ENCODE results near the gene TMEM240. TPM values are rescaled to one million over a fixed set of nuclear protein-coding genes. Genes with fewer than 3 reads are reported as not detected.

TMEM240 gene
- total and polyA plus RNA-seq, 9 of the 15 experiments (the other 6 are each of a cell fraction or from before 2014, with no cell fraction given), result 0.24 to 2.0 (median 0.69) TPM; not detected in 5

DNA sequence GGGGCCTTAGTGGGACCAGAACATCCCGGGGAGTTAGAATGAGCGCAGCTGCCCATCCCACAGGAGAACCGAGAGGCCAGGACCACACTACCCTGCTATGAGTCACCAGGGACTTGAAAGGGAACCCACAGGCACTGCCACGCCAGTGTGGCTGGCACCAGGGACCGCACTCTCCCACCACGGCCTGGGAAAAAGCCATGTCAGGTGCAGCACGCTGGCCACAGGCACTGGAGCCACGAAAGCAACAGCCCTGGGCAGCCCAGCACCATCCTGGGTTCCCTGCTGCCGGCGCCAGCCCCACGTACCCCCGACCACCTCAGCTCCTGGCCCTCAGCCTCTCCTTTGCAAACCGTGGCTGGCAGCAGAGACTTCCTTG lies 14.1 kb upstream of the TMEM240 start:
- FAIRE-seq, result no peak
- ChIA-PET POLR2A (interaction anchor here (0.6 to 5.0 kb wide), 6 partner anchors 9 to 59 kb away, joined by 3 to 36 read pairs (median 6); no protein-coding TSS in a partner anchor), CTCF (ENCODE audit: low intra/inter-chr PET ratio) (no interaction called here)
- H2AFZ ChIP-seq (ENCODE audit: low read depth, low read length), result no peak overlapping the region
- TF ChIP-seq SUPT5H (IDR thresholded peaks at IDR 0.05), result peak; percentile 43; the same call in 1 of the 2 replicates
- TF ChIP-seq NFE2L1 (tag; IDR thresholded peaks at IDR 0.05; ENCODE audit: borderline replicate concordance, low read depth), result no peak
- TF ChIP-seq POLR2G (IDR thresholded peaks at IDR 0.05; ENCODE audit: low read depth, low read length), result peak; percentile 67
- TF ChIP-seq, protein P1, sequence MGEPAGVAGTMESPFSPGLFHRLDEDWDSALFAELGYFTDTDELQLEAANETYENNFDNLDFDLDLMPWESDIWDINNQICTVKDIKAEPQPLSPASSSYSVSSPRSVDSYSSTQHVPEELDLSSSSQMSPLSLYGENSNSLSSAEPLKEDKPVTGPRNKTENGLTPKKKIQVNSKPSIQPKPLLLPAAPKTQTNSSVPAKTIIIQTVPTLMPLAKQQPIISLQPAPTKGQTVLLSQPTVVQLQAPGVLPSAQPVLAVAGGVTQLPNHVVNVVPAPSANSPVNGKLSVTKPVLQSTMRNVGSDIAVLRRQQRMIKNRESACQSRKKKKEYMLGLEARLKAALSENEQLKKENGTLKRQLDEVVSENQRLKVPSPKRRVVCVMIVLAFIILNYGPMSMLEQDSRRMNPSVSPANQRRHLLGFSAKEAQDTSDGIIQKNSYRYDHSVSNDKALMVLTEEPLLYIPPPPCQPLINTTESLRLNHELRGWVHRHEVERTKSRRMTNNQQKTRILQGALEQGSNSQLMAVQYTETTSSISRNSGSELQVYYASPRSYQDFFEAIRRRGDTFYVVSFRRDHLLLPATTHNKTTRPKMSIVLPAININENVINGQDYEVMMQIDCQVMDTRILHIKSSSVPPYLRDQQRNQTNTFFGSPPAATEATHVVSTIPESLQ (CRISPR knock-in tag; IDR thresholded peaks at IDR 0.05), result no peak
- TF ChIP-seq, protein P2, sequence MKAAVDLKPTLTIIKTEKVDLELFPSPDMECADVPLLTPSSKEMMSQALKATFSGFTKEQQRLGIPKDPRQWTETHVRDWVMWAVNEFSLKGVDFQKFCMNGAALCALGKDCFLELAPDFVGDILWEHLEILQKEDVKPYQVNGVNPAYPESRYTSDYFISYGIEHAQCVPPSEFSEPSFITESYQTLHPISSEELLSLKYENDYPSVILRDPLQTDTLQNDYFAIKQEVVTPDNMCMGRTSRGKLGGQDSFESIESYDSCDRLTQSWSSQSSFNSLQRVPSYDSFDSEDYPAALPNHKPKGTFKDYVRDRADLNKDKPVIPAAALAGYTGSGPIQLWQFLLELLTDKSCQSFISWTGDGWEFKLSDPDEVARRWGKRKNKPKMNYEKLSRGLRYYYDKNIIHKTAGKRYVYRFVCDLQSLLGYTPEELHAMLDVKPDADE (conservative IDR thresholded peaks at IDR 0.05; ENCODE audit: control insufficient read depth, low read depth, low read length), result 0 out of 2 replicates have a peak, but pooled peaks have one; percentile 27
- TF ChIP-seq, protein P3, sequence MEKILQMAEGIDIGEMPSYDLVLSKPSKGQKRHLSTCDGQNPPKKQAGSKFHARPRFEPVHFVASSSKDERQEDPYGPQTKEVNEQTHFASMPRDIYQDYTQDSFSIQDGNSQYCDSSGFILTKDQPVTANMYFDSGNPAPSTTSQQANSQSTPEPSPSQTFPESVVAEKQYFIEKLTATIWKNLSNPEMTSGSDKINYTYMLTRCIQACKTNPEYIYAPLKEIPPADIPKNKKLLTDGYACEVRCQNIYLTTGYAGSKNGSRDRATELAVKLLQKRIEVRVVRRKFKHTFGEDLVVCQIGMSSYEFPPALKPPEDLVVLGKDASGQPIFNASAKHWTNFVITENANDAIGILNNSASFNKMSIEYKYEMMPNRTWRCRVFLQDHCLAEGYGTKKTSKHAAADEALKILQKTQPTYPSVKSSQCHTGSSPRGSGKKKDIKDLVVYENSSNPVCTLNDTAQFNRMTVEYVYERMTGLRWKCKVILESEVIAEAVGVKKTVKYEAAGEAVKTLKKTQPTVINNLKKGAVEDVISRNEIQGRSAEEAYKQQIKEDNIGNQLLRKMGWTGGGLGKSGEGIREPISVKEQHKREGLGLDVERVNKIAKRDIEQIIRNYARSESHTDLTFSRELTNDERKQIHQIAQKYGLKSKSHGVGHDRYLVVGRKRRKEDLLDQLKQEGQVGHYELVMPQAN (IDR thresholded peaks at IDR 0.05; ENCODE audit: borderline replicate concordance), result no peak
- TF ChIP-seq MYBL2 (IDR thresholded peaks at IDR 0.05; ENCODE audit: low read depth), result no peak
- TF ChIP-seq MYBL2 (CRISPR knock-in tag; IDR thresholded peaks at IDR 0.05; ENCODE audit: borderline replicate concordance), result 0 out of 2 replicates have a peak, but pooled peaks have one; percentile 14
- TF ChIP-seq POLR2B (IDR thresholded peaks at IDR 0.05; ENCODE audit: low read depth, partially characterized antibody), result peak; percentile 48
- 0 out of 2 replicates have a peak, but pooled peaks have one; percentile 25 for TF ChIP-seq ZNF282 (CRISPR knock-in tag; IDR thresholded peaks at IDR 0.05)
- TF ChIP-seq PHF8 (IDR thresholded peaks at IDR 0.05; ENCODE audit: borderline replicate concordance, low read length), result no peak
- no peak for TF ChIP-seq ZNF324 (CRISPR knock-in tag; IDR thresholded peaks at IDR 0.05)
- TF ChIP-seq, protein P4, sequence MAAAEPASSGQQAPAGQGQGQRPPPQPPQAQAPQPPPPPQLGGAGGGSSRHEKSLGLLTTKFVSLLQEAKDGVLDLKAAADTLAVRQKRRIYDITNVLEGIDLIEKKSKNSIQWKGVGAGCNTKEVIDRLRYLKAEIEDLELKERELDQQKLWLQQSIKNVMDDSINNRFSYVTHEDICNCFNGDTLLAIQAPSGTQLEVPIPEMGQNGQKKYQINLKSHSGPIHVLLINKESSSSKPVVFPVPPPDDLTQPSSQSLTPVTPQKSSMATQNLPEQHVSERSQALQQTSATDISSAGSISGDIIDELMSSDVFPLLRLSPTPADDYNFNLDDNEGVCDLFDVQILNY (CRISPR knock-in tag; IDR thresholded peaks at IDR 0.05), result 0 out of 2 replicates have a peak, but pooled peaks have one; percentile 60
- DNase-seq (ENCODE audit: extremely low read depth in 1 of 4, low spot score in 3 of 4), result no peak
- H4K20me1 ChIP-seq (replicated peaks; ENCODE audit: control insufficient read depth, insufficient read depth, low read length), result peaks cover 30% of the 10 kb centered on the region; the same call in 1 of the 2 replicates
- H3K9me1 ChIP-seq (ENCODE audit: control insufficient read depth, insufficient read depth, low read length), result peaks cover 10% of the 10 kb centered on the region
- WGBS (ENCODE audit: insufficient coverage, low coverage, missing lambda C conversion rate), result 90% methylated on average over 13 of the region's 13 CpGs
- H3K79me2 ChIP-seq (ENCODE audit: control insufficient read depth, insufficient read depth, low read length), result peaks cover 54% of the 10 kb centered on the region
- H3K36me3 ChIP-seq (ENCODE audit: control insufficient read depth, insufficient read depth, low read length), result peaks cover 55% of the 10 kb centered on the region; the same call in 2 of the 3 replicates
- peak overlapping the region in 1 of 2 experiments; percentile 46; a peak in 1 of 4 replicates for H3K9ac ChIP-seq (ENCODE audit: insufficient read depth in 1 of 2, low read depth in 2 of 2, low read length in 2 of 2)
- intact Hi-C loops (cut with micrococcal nuclease), result no loop called here
- H3K4me1 ChIP-seq (replicated peaks in 1 of 2; ENCODE audit: control insufficient read depth in 2 of 2, insufficient read depth in 2 of 2, low read length in 2 of 2), result peaks cover 0 to 38% of the 10 kb centered on the region in 2 experiments; a peak in 3 of 5 replicates
- no peaks in the 10 kb centered on the region; the same call in 1 of the 2 replicates for H3K9me3 ChIP-seq (replicated peaks; ENCODE audit: control insufficient read depth, insufficient read depth, low read depth, low read length)
- no peak overlapping the region for H3K4me3 ChIP-seq
- no peak overlapping the region for H3K4me2 ChIP-seq (ENCODE audit: insufficient read depth, low read length)
- BruUV-seq (replicated peaks), result no TSS peak
- in situ Hi-C loops (cut with MboI), result no loop called here
- no peak overlapping the region for H3K27ac ChIP-seq (ENCODE audit: extremely low read depth, low read depth, low read length)
- H3K27me3 ChIP-seq (ENCODE audit: control insufficient read depth in 2 of 2, insufficient read depth in 2 of 2, low read length in 2 of 2), result no peaks in the 10 kb centered on the region
- no peak for ATAC-seq
